ENCODE results near the gene CRAMP1. TPM values are rescaled to one million over a fixed set of nuclear protein-coding genes. Genes with fewer than 3 reads are reported as not detected.

The CRAMP1 gene
- total RNA-seq, 1 donor from 2014 or later: 11.7 TPM

- no peak overlapping the region for H3K4me2 ChIP-seq
- TF ChIP-seq EZH2phosphoT487 (IDR thresholded peaks at IDR 0.05): no peak
- peak overlapping the region; percentile 38 for H3K4me3 Mint-ChIP-seq
- H3F3A ChIP-seq (ENCODE audit: low read depth): peaks cover 29% of the 10 kb centered on the region
- H3K9me3 Mint-ChIP-seq: no peaks in the 10 kb centered on the region
- H3K36me3 ChIP-seq: no peaks in the 10 kb centered on the region
- H3K9ac ChIP-seq: no peak overlapping the region
- no peak overlapping the region for H3K4me3 ChIP-seq
- H3K4me1 ChIP-seq: peaks cover 6% of the 10 kb centered on the region
- H3K79me2 ChIP-seq (ENCODE audit: low read depth): peaks cover 26% of the 10 kb centered on the region
- H3K36me3 Mint-ChIP-seq: peaks cover 9% of the 10 kb centered on the region
- no peaks in the 10 kb centered on the region for H3K9me3 ChIP-seq (ENCODE audit: low read depth)
- peaks cover 6% of the 10 kb centered on the region for H4K20me1 ChIP-seq (ENCODE audit: low read depth)
- peaks cover 2% of the 10 kb centered on the region for H3K27me3 Mint-ChIP-seq (ENCODE audit: insufficient read depth, low read depth)
- no peak overlapping the region for H3K27ac ChIP-seq
- H3K4me1 Mint-ChIP-seq: peaks cover 13% of the 10 kb centered on the region
- no peak for DNase-seq (ENCODE audit: low spot score)
- H3K27ac Mint-ChIP-seq: no peak overlapping the region
- H3K27me3 ChIP-seq: peaks cover 6% of the 10 kb centered on the region
- no peak overlapping the region for H2AFZ ChIP-seq (replicated peaks)
Measured at GRCh38 chr16:1607971-1608370, 4.2 kb upstream of the CRAMP1 start.

- DNase-seq (ENCODE audit: low spot score): peak; percentile 98
- Mint-ChIP-seq H3K36me3 (peaks cover 11% of the 10 kb centered on the region), H3K27ac (peak overlapping the region; percentile 76), H3K9me3 (no peaks in the 10 kb centered on the region), H3K4me1 (peaks cover 24% of the 10 kb centered on the region), H3K27me3 (ENCODE audit: insufficient read depth, low read depth) (peaks cover 4% of the 10 kb centered on the region), H3K4me3 (peak overlapping the region; percentile 97)
- Histone ChIP-seq H3F3A (ENCODE audit: low read depth) (peaks cover 33% of the 10 kb centered on the region), H3K36me3 (no peaks in the 10 kb centered on the region), H3K9me3 (ENCODE audit: low read depth) (no peaks in the 10 kb centered on the region), H3K9ac (peak overlapping the region; percentile 42), H3K4me2 (peak overlapping the region; percentile 93), H3K27me3 (peaks cover 16% of the 10 kb centered on the region), H2AFZ (replicated peaks) (peak overlapping the region; percentile 35), H3K4me3 (peak overlapping the region; percentile 58), H3K79me2 (ENCODE audit: low read depth) (peaks cover 45% of the 10 kb centered on the region), H3K27ac (peak overlapping the region; percentile 20), H4K20me1 (ENCODE audit: low read depth) (peaks cover 13% of the 10 kb centered on the region), H3K4me1 (peaks cover 17% of the 10 kb centered on the region)
- TF ChIP-seq EZH2phosphoT487 (IDR thresholded peaks at IDR 0.05) (no peak), EZH2 (IDR thresholded peaks at IDR 0.05) (no peak), CTCF (IDR thresholded peaks at IDR 0.05) (peak; percentile 13)
Measured at GRCh38 chr16:1610071-1610898, 1.9 kb upstream of the CRAMP1 start.

- Histone ChIP-seq H2AFZ (replicated peaks) (no peak overlapping the region), H3K36me3 (no peaks in the 10 kb centered on the region), H3K27me3 (peaks cover 16% of the 10 kb centered on the region), H3K4me3 (peak overlapping the region; percentile 58), H3K9ac (no peak overlapping the region), H3K4me1 (peaks cover 25% of the 10 kb centered on the region), H3F3A (ENCODE audit: low read depth) (peaks cover 33% of the 10 kb centered on the region), H3K27ac (no peak overlapping the region), H4K20me1 (ENCODE audit: low read depth) (peaks cover 13% of the 10 kb centered on the region), H3K79me2 (ENCODE audit: low read depth) (peaks cover 53% of the 10 kb centered on the region), H3K9me3 (ENCODE audit: low read depth) (no peaks in the 10 kb centered on the region), H3K4me2 (peak overlapping the region; percentile 93)
- H3K27me3 Mint-ChIP-seq (ENCODE audit: insufficient read depth, low read depth): peaks cover 4% of the 10 kb centered on the region
- peak overlapping the region; percentile 53 for H3K27ac Mint-ChIP-seq
- no peaks in the 10 kb centered on the region for H3K9me3 Mint-ChIP-seq
- no peak for DNase-seq (ENCODE audit: low spot score)
- peaks cover 30% of the 10 kb centered on the region for H3K4me1 Mint-ChIP-seq
- peaks cover 13% of the 10 kb centered on the region for H3K36me3 Mint-ChIP-seq
- TF ChIP-seq CTCF (IDR thresholded peaks at IDR 0.05): no peak
- no peak for TF ChIP-seq EZH2 (IDR thresholded peaks at IDR 0.05)
- no peak for TF ChIP-seq EZH2phosphoT487 (IDR thresholded peaks at IDR 0.05)
- H3K4me3 Mint-ChIP-seq: peak overlapping the region; percentile 97
Measured at GRCh38 chr16:1610899-1611632, 1.1 kb upstream of the CRAMP1 start.

Data from neural progenitor cell (in vitro differentiated cells).